A549 (cell line): ENCODE results near the gene GSG1L. TPM values are rescaled to one million over a fixed set of nuclear protein-coding genes. Genes with fewer than 3 reads are reported as not detected.

Experiments
- ATAC-seq, 2 experiments: fragments of 200-7000 bp in 1 of 2; fragments of >200 bp in 1 of 2; cut with Nextera tagmentation in 1 of 2; cut with Tn5 transposase in 1 of 2; 3 replicates each; pipeline versions ENCODE4 v1.8.0 to v1.9.1; 2018 to 2020; ENCODE audit warnings: mild to moderate bottlenecking in 1 of 2, moderate library complexity in 1 of 2
- CTCF ChIA-PET: fragments of 300-600 bp; sonication (Branson Sonifier 250); formaldehyde crosslinking; extraction: SDS; loops from one replicate; lab custom pipeline; 2021; ENCODE audit warnings: antibody characterized with exemption, inconsistent platforms; lab: Yijun Ruan, JAX
- POLR2A ChIA-PET: fragments of 350-600 bp; formaldehyde crosslinking; extraction: SDS; loops from one replicate; lab custom pipeline; 2021; ENCODE audit warnings: antibody characterized with exemption, inconsistent platforms; lab: Yijun Ruan, JAX
- DNase-seq, 2 experiments: peaks; one replicate each; pipeline versions ENCODE4 v3.0.0 to v3.0.0-alpha.2; 2011 to 2016; ENCODE audit warnings: low read depth in 1 of 2, low spot score in 1 of 2
- FAIRE-seq: peaks from 2 replicates; lab custom pipeline; 2011; peaks lifted over from hg19 to GRCh38; lab: Jason Lieb, UNC
- H3K27ac ChIP-seq, 2 experiments: fragments of >200 bp; sonication (Bioruptor Twin); formaldehyde crosslinking; 3 replicates each; pipeline ENCODE4 v1.5.1; 2016 to 2017
- H3K4me1 ChIP-seq: fragments of >200 bp; sonication (Bioruptor Twin); formaldehyde crosslinking; 3 replicates; pipeline ENCODE4 v1.6.1; 2016
- H3K4me2 ChIP-seq: fragments of >200 bp; sonication (Bioruptor Twin); formaldehyde crosslinking; 3 replicates; pipeline ENCODE4 v1.6.1; 2016
- H3K4me3 ChIP-seq: fragments of >200 bp; sonication (Bioruptor Twin); formaldehyde crosslinking; 3 replicates; pipeline ENCODE4 v1.5.1; 2016
- H3K9me3 ChIP-seq: fragments of >200 bp; sonication (Bioruptor Twin); formaldehyde crosslinking; 3 replicates; pipeline ENCODE4 v1.6.1; 2016
- ATOH8 ChIP-seq: fragments of 250-450 bp; sonication (Bioruptor Pico); IDR thresholded peaks from 2 replicates; pipeline ENCODE4 v1.5.0; 2020; ENCODE audit warnings: low read depth, mild to moderate bottlenecking, moderate library complexity
- BHLHE40 ChIP-seq: IDR thresholded peaks from 2 replicates; pipeline ENCODE4 v1.6.1; 2012; ENCODE audit warnings: low read depth, low read length, inconsistent platforms
- CHD2 ChIP-seq: fragments of 150-350 bp; IDR thresholded peaks from 2 replicates; pipeline ENCODE4 v1.6.1; 2014; ENCODE audit warnings: low read length; ENCODE audit not compliant: partially characterized antibody
- CTCF ChIP-seq: fragments of >200 bp; sonication (Bioruptor Twin); formaldehyde crosslinking; IDR thresholded peaks from 3 replicates; pipeline ENCODE4 v1.5.1; 2016
- E2F6 ChIP-seq: IDR thresholded peaks from 2 replicates; pipeline ENCODE4 v1.6.1; 2012; ENCODE audit warnings: low read depth, borderline replicate concordance
- EHMT2 ChIP-seq: fragments of 200-600 bp; sonication (generic); IDR thresholded peaks from 2 replicates; pipeline ENCODE4 v1.6.1; 2016; ENCODE audit warnings: antibody characterized with exemption, low read depth, mild to moderate bottlenecking, moderate library complexity
- FOSL2 ChIP-seq, 2 experiments: fragments of 450-650 bp in 1 of 2; fragments of >200 bp in 1 of 2; sonication (Bioruptor Twin) in 1 of 2; formaldehyde crosslinking; IDR thresholded peaks; 2 replicates each; pipeline versions ENCODE4 v1.5.0 to v1.6.1; 2016 to 2020; ENCODE audit warnings: mild to moderate bottlenecking in 1 of 2, moderate library complexity in 1 of 2
- FOXS1 ChIP-seq: fragments of 250-450 bp; sonication (Bioruptor Pico); IDR thresholded peaks from 2 replicates; pipeline ENCODE4 v1.5.0; 2020; ENCODE audit warnings: mild to moderate bottlenecking, moderate library complexity
- HDAC2 ChIP-seq: fragments of 200-600 bp; sonication (generic); IDR thresholded peaks from 2 replicates; pipeline ENCODE4 v1.6.1; 2016
- HOXB13 ChIP-seq: fragments of 250-450 bp; sonication (Bioruptor Pico); IDR thresholded peaks from 2 replicates; pipeline ENCODE4 v1.5.0; 2020; ENCODE audit warnings: low read depth, mild to moderate bottlenecking, moderate library complexity
- JUNB ChIP-seq: fragments of >200 bp; sonication (Bioruptor Twin); formaldehyde crosslinking; IDR thresholded peaks from 2 replicates; pipeline ENCODE4 v1.6.1; 2016
- KDM1A ChIP-seq: fragments of 200-600 bp; sonication (generic); IDR thresholded peaks from 2 replicates; pipeline ENCODE4 v1.6.1; 2016; ENCODE audit warnings: low read depth, mild to moderate bottlenecking
- MAFK ChIP-seq: fragments of 450-650 bp; IDR thresholded peaks from 2 replicates; pipeline ENCODE4 v1.6.1; 2014; ENCODE audit not compliant: partially characterized antibody
- MAX ChIP-seq: IDR thresholded peaks from 2 replicates; pipeline ENCODE4 v1.6.1; 2012
- MYC ChIP-seq: IDR thresholded peaks from 2 replicates; pipeline ENCODE4 v1.6.1; 2012; ENCODE audit warnings: mild to moderate bottlenecking, inconsistent platforms, low read length, improper control_type of control experiment, borderline replicate concordance
- NPAS2 ChIP-seq: fragments of 250-450 bp; sonication (Bioruptor Pico); IDR thresholded peaks from 2 replicates; pipeline ENCODE4 v1.8.0; 2022; ENCODE audit warnings: mild to moderate bottlenecking, moderate library complexity, borderline replicate concordance
- NR3C1 ChIP-seq: fragments of >200 bp; sonication (Bioruptor Twin); formaldehyde crosslinking; IDR thresholded peaks from 3 replicates; pipeline ENCODE4 v1.6.1; 2017
- PBX3 ChIP-seq: IDR thresholded peaks from 2 replicates; pipeline ENCODE4 v1.6.1; 2012
- PHF8 ChIP-seq: fragments of 200-600 bp; sonication (generic); IDR thresholded peaks from 2 replicates; pipeline ENCODE4 v1.6.1; 2016; ENCODE audit warnings: low read depth, mild to moderate bottlenecking, antibody characterized with exemption, moderate library complexity, borderline replicate concordance
- POLR2AphosphoS2 ChIP-seq: conservative IDR thresholded peaks from 2 replicates; pipeline ENCODE4 v1.6.1; 2012; ENCODE audit warnings: low read length, improper control_type of control experiment, inconsistent platforms
- RARB ChIP-seq: fragments of 250-450 bp; sonication (Bioruptor Pico); IDR thresholded peaks from 2 replicates; pipeline ENCODE4 v1.8.0; 2021; ENCODE audit warnings: mild to moderate bottlenecking, moderate library complexity
- REST ChIP-seq: fragments of 200-600 bp; sonication (generic); IDR thresholded peaks from 2 replicates; pipeline ENCODE4 v1.6.1; 2016; ENCODE audit warnings: antibody characterized with exemption, mild to moderate bottlenecking, moderate library complexity
- RFX5 ChIP-seq: fragments of 450-650 bp; IDR thresholded peaks from 2 replicates; pipeline ENCODE4 v1.7.1; 2014; ENCODE audit warnings: antibody characterized with exemption, mild to moderate bottlenecking, moderate library complexity
- SMC3 ChIP-seq: fragments of >200 bp; sonication (Bioruptor Twin); formaldehyde crosslinking; IDR thresholded peaks from 3 replicates; pipeline ENCODE4 v1.6.1; 2018; ENCODE audit warnings: inconsistent platforms
- SREBF2 ChIP-seq: fragments of 450-650 bp; IDR thresholded peaks from 2 replicates; pipeline ENCODE4 v1.6.1; 2014; ENCODE audit warnings: mild to moderate bottlenecking, moderate library complexity
- TFCP2L1 ChIP-seq: fragments of 250-450 bp; sonication (Bioruptor Pico); IDR thresholded peaks from 2 replicates; pipeline ENCODE4 v1.5.0; 2021; ENCODE audit warnings: mild to moderate bottlenecking
- TP53 ChIP-seq: fragments of 250-450 bp; sonication (Bioruptor Pico); IDR thresholded peaks from 2 replicates; pipeline ENCODE4 v1.5.0; 2021; ENCODE audit warnings: mild to moderate bottlenecking, moderate library complexity
- ZC3H11A ChIP-seq: fragments of 450-650 bp; IDR thresholded peaks from 2 replicates; pipeline ENCODE4 v1.6.1; 2014; ENCODE audit warnings: antibody characterized with exemption, mild to moderate bottlenecking
- ZSCAN20 ChIP-seq: fragments of 250-450 bp; sonication (Bioruptor Pico); IDR thresholded peaks from 2 replicates; pipeline ENCODE4 v1.8.0; 2022; ENCODE audit warnings: mild to moderate bottlenecking, moderate library complexity
- WGBS: methylation state at CpG from one replicate; pipeline ENCODE4 v1.1.6; 2017; ENCODE audit errors: missing lambda C conversion rate; 5-methylcytosine and 5-hydroxymethylcytosine counted together
- polyA plus RNA-seq, 4 experiments: library from polyadenylated mRNA; depleted of rRNA in 3 of 4; stranded (reverse); fragments of >200 nt; fragmentation: RNase III in 1 of 4; extraction: RNeasy Plus Mini Kit Qiagen cat#74134 plus additional on column Dnase treatment in 1 of 4; gene quantifications; 2 replicates in 3 of 4; 3 replicates in 1 of 4; pipeline ENCODE4 v1.2.3, GENCODE V29; 2011 to 2017

GSG1L gene
- polyA plus RNA-seq, 2 of the 4 experiments (the other 2 are of a cell fraction) = not detected

GRCh38 chr16:28085389-28086171, 22.1 kb upstream of the GSG1L start (continued):
- TF ChIP-seq CTCF (no peak), FOSL2 (IDR thresholded peaks at IDR 0.05) (no peak), FOSL2 (CRISPR knock-in tag; IDR thresholded peaks at IDR 0.05) (no peak), POLR2AphosphoS2 (no peak), PBX3 (no peak)

GRCh38 chr16:28084209-28084608, 20.7 kb upstream of the GSG1L start:
- 78% methylated on average over 6 of the region's 6 CpGs for WGBS
- Histone ChIP-seq H3K4me2 (no peak overlapping the region), H3K27ac (no peak overlapping the region), H3K4me3 (no peak overlapping the region), H3K4me1 (no peaks in the 10 kb centered on the region), H3K9me3 (no peaks in the 10 kb centered on the region)
- FAIRE-seq (no peak), DNase-seq (no peak), ATAC-seq (no peak)
- TF ChIP-seq MYC (no peak), ZSCAN20 (no peak), RFX5 (no peak), RARB (CRISPR knock-in tag) (no peak), SREBF2 (no peak), CHD2 (no peak), NPAS2 (CRISPR knock-in tag) (no peak)
- POLR2A ChIA-PET = no interaction called here
- CTCF ChIA-PET = no interaction called here

- no peak overlapping the region for H3K4me3 ChIP-seq
- WGBS = 74% methylated on average over 13 of the region's 13 CpGs
Observed at GRCh38 chr16:28082624-28083023, 19.1 kb upstream of the GSG1L start.

More at GRCh38 chr16:28082624-28083023, 19.1 kb upstream of the GSG1L start:
- TF ChIP-seq BHLHE40 (no peak), HOXB13 (CRISPR knock-in tag) (no peak), SMC3 (no peak), MAFK (no peak), ZC3H11A (no peak), NR3C1 (no peak), FOXS1 (CRISPR knock-in tag) (no peak), JUNB (no peak), ATOH8 (CRISPR knock-in tag) (no peak), REST (no peak), TP53 (CRISPR knock-in tag) (no peak), HDAC2 (no peak), RFX5 (no peak), EHMT2 (no peak), PHF8 (no peak), MAX (no peak), SREBF2 (no peak), TFCP2L1 (CRISPR knock-in tag) (no peak), E2F6 (no peak), KDM1A (no peak)
- no peak for FAIRE-seq
- ATAC-seq = no peak
- DNase-seq = no peak
- Histone ChIP-seq H3K4me2 (no peak overlapping the region), H3K4me1 (no peaks in the 10 kb centered on the region), H3K9me3 (no peaks in the 10 kb centered on the region), H3K27ac (no peak overlapping the region)
- POLR2A ChIA-PET = no interaction called here
- CTCF ChIA-PET = interaction anchor here (0.6 to 3.9 kb wide), 3 partner anchors 9 to 283 kb away, joined by 3 to 26 read pairs (median 4); no protein-coding TSS in a partner anchor
